A549 (cell line): ENCODE data around the gene AHCYL2.

ENCODE experiments used
- CBX2 ChIP-seq: fragments of 200-600 bp; sonication (generic); IDR thresholded peaks from 2 replicates; pipeline ENCODE4 v1.6.1; 2016; ENCODE audit warnings: low read depth, mild to moderate bottlenecking, borderline replicate concordance
- EP300 ChIP-seq, 2 experiments: fragments of >200 bp; sonication (Bioruptor Twin); formaldehyde crosslinking; IDR thresholded peaks; 2 replicates in 1 of 2; 3 replicates in 1 of 2; pipeline ENCODE4 v1.6.1; 2016 to 2017
- HDAC2 ChIP-seq: fragments of 200-600 bp; sonication (generic); IDR thresholded peaks from 2 replicates; pipeline ENCODE4 v1.6.1; 2016
- HEYL ChIP-seq: fragments of 250-450 bp; sonication (Bioruptor Pico); IDR thresholded peaks from 2 replicates; pipeline ENCODE4 v1.8.0; 2021; ENCODE audit warnings: mild to moderate bottlenecking, moderate library complexity
- HOXA7 ChIP-seq: fragments of 250-450 bp; sonication (Bioruptor Pico); IDR thresholded peaks from 2 replicates; pipeline ENCODE4 v1.5.0; 2020; ENCODE audit warnings: mild to moderate bottlenecking, moderate library complexity
- JUN ChIP-seq, 2 experiments: fragments of >200 bp; sonication (Bioruptor Twin); formaldehyde crosslinking; IDR thresholded peaks; 2 replicates in 1 of 2; 3 replicates in 1 of 2; pipeline ENCODE4 v1.6.1; 2016 to 2017
- JUNB ChIP-seq: fragments of >200 bp; sonication (Bioruptor Twin); formaldehyde crosslinking; IDR thresholded peaks from 2 replicates; pipeline ENCODE4 v1.6.1; 2016
- KDM1A ChIP-seq: fragments of 200-600 bp; sonication (generic); IDR thresholded peaks from 2 replicates; pipeline ENCODE4 v1.6.1; 2016; ENCODE audit warnings: low read depth, mild to moderate bottlenecking
- NPAS2 ChIP-seq: fragments of 250-450 bp; sonication (Bioruptor Pico); IDR thresholded peaks from 2 replicates; pipeline ENCODE4 v1.8.0; 2022; ENCODE audit warnings: mild to moderate bottlenecking, moderate library complexity, borderline replicate concordance
- POLR2A ChIP-seq: IDR thresholded peaks from 2 replicates; pipeline ENCODE4 v1.6.1; 2012; ENCODE audit warnings: mild to moderate bottlenecking, low read length
- POLR2AphosphoS2 ChIP-seq: conservative IDR thresholded peaks from 2 replicates; pipeline ENCODE4 v1.6.1; 2012; ENCODE audit warnings: low read length, improper control_type of control experiment, inconsistent platforms
- TF ChIP-seq, protein P1 (sequence below): fragments of >200 bp; sonication (Bioruptor Twin); formaldehyde crosslinking; IDR thresholded peaks from 3 replicates; pipeline ENCODE4 v1.5.1; 2016
- TF ChIP-seq, protein P2 (sequence below): fragments of 450-650 bp; IDR thresholded peaks from 2 replicates; pipeline ENCODE4 v1.6.1; 2014; ENCODE audit warnings: antibody characterized with exemption
- TF ChIP-seq, protein P3 (sequence below): IDR thresholded peaks from 2 replicates; pipeline ENCODE4 v1.6.1; 2012

DNA sequence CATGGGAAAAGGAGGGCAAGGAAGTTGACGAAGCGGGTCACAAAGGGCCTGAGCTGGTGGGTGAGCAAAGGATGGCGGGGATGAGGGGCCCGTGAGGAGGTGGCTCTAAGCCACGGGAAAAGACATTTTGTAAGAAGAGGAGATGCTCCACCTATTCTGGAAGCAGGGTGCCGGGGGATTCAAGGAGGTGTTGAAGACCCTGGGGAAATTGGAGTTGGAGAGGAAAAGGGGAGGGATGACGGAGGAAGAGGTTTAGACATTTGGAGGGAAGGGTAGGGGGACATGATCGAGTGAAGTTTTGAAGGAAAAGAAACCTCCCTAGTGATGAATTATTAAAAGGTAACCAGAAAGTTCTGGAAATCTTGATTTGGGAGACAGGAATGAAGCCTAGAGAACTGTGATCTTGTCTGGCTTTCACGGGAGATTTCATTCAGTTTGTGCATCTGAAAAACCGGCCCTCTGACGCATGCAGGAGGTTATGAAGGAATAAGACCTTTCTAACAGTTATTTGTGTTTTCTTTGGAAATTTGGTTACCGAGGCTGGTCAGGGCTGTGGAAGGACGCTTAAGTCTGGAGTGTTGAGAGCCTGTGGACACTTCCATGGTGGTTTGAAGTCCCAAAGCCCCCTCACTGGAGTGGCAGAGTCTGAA lies 35.0 kb upstream of the AHCYL2 start:
- TF ChIP-seq POLR2AphosphoS2 (no peak), HOXA7 (CRISPR knock-in tag) (no peak), NPAS2 (CRISPR knock-in tag) (no peak), POLR2A (no peak), EP300 (IDR thresholded peaks at IDR 0.05) (no peak), HEYL (CRISPR knock-in tag) (no peak), KDM1A (no peak), HDAC2 (no peak), JUNB (no peak), CBX2 (no peak), JUN (IDR thresholded peaks at IDR 0.05) (no peak)
- TF ChIP-seq, protein P1, sequence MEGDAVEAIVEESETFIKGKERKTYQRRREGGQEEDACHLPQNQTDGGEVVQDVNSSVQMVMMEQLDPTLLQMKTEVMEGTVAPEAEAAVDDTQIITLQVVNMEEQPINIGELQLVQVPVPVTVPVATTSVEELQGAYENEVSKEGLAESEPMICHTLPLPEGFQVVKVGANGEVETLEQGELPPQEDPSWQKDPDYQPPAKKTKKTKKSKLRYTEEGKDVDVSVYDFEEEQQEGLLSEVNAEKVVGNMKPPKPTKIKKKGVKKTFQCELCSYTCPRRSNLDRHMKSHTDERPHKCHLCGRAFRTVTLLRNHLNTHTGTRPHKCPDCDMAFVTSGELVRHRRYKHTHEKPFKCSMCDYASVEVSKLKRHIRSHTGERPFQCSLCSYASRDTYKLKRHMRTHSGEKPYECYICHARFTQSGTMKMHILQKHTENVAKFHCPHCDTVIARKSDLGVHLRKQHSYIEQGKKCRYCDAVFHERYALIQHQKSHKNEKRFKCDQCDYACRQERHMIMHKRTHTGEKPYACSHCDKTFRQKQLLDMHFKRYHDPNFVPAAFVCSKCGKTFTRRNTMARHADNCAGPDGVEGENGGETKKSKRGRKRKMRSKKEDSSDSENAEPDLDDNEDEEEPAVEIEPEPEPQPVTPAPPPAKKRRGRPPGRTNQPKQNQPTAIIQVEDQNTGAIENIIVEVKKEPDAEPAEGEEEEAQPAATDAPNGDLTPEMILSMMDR = no peak
- TF ChIP-seq, protein P2, sequence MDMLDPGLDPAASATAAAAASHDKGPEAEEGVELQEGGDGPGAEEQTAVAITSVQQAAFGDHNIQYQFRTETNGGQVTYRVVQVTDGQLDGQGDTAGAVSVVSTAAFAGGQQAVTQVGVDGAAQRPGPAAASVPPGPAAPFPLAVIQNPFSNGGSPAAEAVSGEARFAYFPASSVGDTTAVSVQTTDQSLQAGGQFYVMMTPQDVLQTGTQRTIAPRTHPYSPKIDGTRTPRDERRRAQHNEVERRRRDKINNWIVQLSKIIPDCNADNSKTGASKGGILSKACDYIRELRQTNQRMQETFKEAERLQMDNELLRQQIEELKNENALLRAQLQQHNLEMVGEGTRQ = no peak
- TF ChIP-seq, protein P3, sequence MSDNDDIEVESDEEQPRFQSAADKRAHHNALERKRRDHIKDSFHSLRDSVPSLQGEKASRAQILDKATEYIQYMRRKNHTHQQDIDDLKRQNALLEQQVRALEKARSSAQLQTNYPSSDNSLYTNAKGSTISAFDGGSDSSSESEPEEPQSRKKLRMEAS = no peak
